MM.1S (cell line): ENCODE results near the gene ROBO2.

Experiments used
- DNase-seq: peaks from one replicate; pipeline ENCODE4 v3.0.0-alpha.2; 2015
- H2AFZ ChIP-seq: fragments of 300-600 bp; sonication (generic); 2 replicates; pipeline ENCODE4 v1.6.0; 2016; ENCODE audit warnings: antibody characterized with exemption, low read length
- H3F3A ChIP-seq: fragments of 300-600 bp; sonication (generic); 2 replicates; pipeline ENCODE4 v1.6.1; 2016; ENCODE audit warnings: mild to moderate bottlenecking, antibody characterized with exemption, low read length, moderate library complexity, mixed read lengths; ENCODE audit not compliant: insufficient read depth
- H3K27ac ChIP-seq: fragments of 300-600 bp; sonication (generic); 2 replicates; pipeline ENCODE4 v1.5.1; 2016; ENCODE audit warnings: mild to moderate bottlenecking, low read length
- H3K27me3 ChIP-seq: fragments of 300-600 bp; sonication (generic); replicated peaks from 2 replicates; pipeline ENCODE4 v1.6.0; 2016; ENCODE audit warnings: low read length; ENCODE audit not compliant: insufficient read depth
- H3K36me3 ChIP-seq: fragments of 300-600 bp; sonication (generic); replicated peaks from 2 replicates; pipeline ENCODE4 v1.6.1; 2016; ENCODE audit warnings: mild to moderate bottlenecking, low read length, mixed read lengths; ENCODE audit not compliant: insufficient read depth
- H3K4me1 ChIP-seq: fragments of 300-600 bp; sonication (generic); 2 replicates; pipeline ENCODE4 v1.6.1; 2016; ENCODE audit warnings: low read length, mixed read lengths
- H3K4me2 ChIP-seq: fragments of 300-600 bp; sonication (generic); 2 replicates; pipeline ENCODE4 v1.6.0; 2016; ENCODE audit warnings: low read depth, low read length
- H3K4me3 ChIP-seq: fragments of 300-600 bp; sonication (generic); 2 replicates; pipeline ENCODE4 v1.5.1; 2016; ENCODE audit warnings: low read length, mixed read lengths
- H3K79me2 ChIP-seq: fragments of 300-600 bp; sonication (generic); 2 replicates; pipeline ENCODE4 v1.6.1; 2016; ENCODE audit warnings: mixed run types, low read length, mixed read lengths
- H3K9ac ChIP-seq: fragments of 300-600 bp; sonication (generic); 2 replicates; pipeline ENCODE4 v1.6.1; 2016; ENCODE audit warnings: low read length, mixed read lengths
- H3K9me2 ChIP-seq: fragments of 300-600 bp; sonication (generic); replicated peaks from 2 replicates; pipeline ENCODE4 v1.6.1; 2016; ENCODE audit warnings: mild to moderate bottlenecking, low read length, mixed read lengths; ENCODE audit not compliant: insufficient read depth
- H3K9me3 ChIP-seq: fragments of 300-600 bp; sonication (generic); replicated peaks from 2 replicates; pipeline ENCODE4 v1.6.1; 2016; ENCODE audit warnings: mild to moderate bottlenecking, low read length, mixed read lengths; ENCODE audit not compliant: insufficient read depth
- H4K20me1 ChIP-seq: fragments of 300-600 bp; sonication (generic); 2 replicates; pipeline ENCODE4 v1.6.1; 2016; ENCODE audit warnings: mild to moderate bottlenecking, low read length, moderate library complexity, mixed read lengths; ENCODE audit not compliant: insufficient read depth
- EZH2 ChIP-seq: fragments of 300-600 bp; sonication (generic); optimal IDR thresholded peaks from 2 replicates; pipeline ENCODE3; 2017; ENCODE audit warnings: low read depth, mild to moderate bottlenecking, antibody characterized with exemption, low read length, mixed read lengths
- EZH2phosphoT487 ChIP-seq: fragments of 300-600 bp; sonication (generic); IDR thresholded peaks from 2 replicates; pipeline ENCODE4 v1.6.1; 2018; ENCODE audit warnings: antibody characterized with exemption, low read length
- TF ChIP-seq, protein P1 (sequence below): fragments of 300-600 bp; sonication (generic); IDR thresholded peaks from 2 replicates; pipeline ENCODE4 v1.5.1; 2016; ENCODE audit warnings: antibody characterized with exemption, low read length, mixed read lengths

Gene ROBO2

DNA sequence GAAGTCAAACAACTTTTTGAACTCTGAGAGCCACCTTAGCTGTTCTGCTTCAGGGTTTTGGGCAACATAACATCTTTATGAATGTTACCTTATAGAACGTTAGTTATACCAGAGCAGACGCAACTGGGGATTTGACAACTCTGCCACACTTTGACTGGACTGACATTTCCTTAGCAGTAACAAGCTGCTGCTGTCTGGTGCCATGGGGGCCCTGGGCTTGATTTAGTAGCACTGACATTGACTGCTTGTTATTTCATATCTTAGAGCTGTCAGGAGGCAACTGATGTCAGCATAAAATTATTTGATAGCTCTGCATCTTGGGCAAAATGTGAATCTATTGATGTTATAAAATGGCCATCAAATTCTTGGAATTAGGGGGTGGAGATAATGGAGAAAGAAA, 285.4 kb downstream of the ROBO2 start:
- H2AFZ ChIP-seq, result no peak overlapping the region
- H3K79me2 ChIP-seq, result no peaks in the 10 kb centered on the region
- H3K4me1 ChIP-seq, result no peaks in the 10 kb centered on the region
- no peaks in the 10 kb centered on the region for H3K9me3 ChIP-seq
- DNase-seq, result no peak
- H3K36me3 ChIP-seq, result no peaks in the 10 kb centered on the region
- H3K27ac ChIP-seq, result no peak overlapping the region
- TF ChIP-seq, protein P1, sequence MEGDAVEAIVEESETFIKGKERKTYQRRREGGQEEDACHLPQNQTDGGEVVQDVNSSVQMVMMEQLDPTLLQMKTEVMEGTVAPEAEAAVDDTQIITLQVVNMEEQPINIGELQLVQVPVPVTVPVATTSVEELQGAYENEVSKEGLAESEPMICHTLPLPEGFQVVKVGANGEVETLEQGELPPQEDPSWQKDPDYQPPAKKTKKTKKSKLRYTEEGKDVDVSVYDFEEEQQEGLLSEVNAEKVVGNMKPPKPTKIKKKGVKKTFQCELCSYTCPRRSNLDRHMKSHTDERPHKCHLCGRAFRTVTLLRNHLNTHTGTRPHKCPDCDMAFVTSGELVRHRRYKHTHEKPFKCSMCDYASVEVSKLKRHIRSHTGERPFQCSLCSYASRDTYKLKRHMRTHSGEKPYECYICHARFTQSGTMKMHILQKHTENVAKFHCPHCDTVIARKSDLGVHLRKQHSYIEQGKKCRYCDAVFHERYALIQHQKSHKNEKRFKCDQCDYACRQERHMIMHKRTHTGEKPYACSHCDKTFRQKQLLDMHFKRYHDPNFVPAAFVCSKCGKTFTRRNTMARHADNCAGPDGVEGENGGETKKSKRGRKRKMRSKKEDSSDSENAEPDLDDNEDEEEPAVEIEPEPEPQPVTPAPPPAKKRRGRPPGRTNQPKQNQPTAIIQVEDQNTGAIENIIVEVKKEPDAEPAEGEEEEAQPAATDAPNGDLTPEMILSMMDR, result no peak
- TF ChIP-seq EZH2, result no peak
- TF ChIP-seq EZH2phosphoT487, result no peak
- H3K9me2 ChIP-seq, result no peaks in the 10 kb centered on the region
- no peaks in the 10 kb centered on the region for H4K20me1 ChIP-seq
- H3K27me3 ChIP-seq, result no peaks in the 10 kb centered on the region
- H3K4me3 ChIP-seq, result no peak overlapping the region
- no peak overlapping the region for H3K4me2 ChIP-seq
- H3K9ac ChIP-seq, result no peak overlapping the region
- H3F3A ChIP-seq, result no peaks in the 10 kb centered on the region

DNA sequence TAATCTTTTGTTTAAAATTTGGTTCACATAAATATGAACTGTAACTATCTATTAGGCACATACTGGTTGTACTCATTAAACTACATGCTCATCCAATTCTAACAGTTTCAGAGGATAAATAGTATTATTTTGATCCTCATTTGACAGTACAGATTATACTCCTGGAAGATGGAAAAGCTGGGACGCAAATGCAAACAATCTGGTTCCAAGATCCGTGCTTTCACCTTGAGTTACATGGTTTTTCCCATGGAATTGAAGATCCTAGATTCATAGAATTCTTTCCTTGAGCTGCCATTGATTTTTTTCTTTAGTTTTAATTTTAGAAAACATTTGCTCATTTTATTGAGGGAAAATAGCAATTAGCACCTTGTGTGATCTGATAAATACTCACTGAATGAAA, 285.8 kb downstream of the ROBO2 start:
- Histone ChIP-seq H3K4me1 (no peaks in the 10 kb centered on the region), H2AFZ (no peak overlapping the region), H3K27ac (no peak overlapping the region), H4K20me1 (no peaks in the 10 kb centered on the region), H3K9me2 (no peaks in the 10 kb centered on the region), H3K9ac (no peak overlapping the region), H3K36me3 (no peaks in the 10 kb centered on the region), H3F3A (no peaks in the 10 kb centered on the region), H3K9me3 (no peaks in the 10 kb centered on the region), H3K4me2 (no peak overlapping the region), H3K27me3 (no peaks in the 10 kb centered on the region), H3K79me2 (no peaks in the 10 kb centered on the region), H3K4me3 (no peak overlapping the region)
- DNase-seq, result no peak
- TF ChIP-seq, protein P1, result no peak
- TF ChIP-seq EZH2phosphoT487, result no peak
- TF ChIP-seq EZH2, result no peak

DNA sequence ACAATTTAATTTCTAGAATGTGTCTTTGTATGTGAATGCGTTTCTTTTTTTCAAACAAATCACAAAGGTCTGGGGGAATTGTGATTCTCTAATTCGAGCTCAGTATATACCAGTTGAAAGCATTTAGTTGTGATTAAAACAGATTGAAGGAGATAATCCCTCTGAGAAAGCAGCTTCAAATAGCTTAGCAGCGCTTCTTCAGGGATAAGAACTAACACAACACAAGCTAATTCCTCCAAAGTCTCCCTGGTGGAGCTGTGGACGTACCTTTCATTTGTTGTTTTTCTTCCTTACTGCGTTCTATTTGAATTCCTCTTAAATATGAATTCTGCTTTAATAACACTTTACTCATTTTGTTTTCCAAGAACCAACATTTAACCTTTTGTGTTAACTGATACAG, 286.7 kb downstream of the ROBO2 start:
- DNase-seq, result no peak
- Histone ChIP-seq H3K36me3 (no peaks in the 10 kb centered on the region), H3K9ac (no peak overlapping the region), H3K9me3 (no peaks in the 10 kb centered on the region), H3K9me2 (no peaks in the 10 kb centered on the region), H3K4me2 (no peak overlapping the region), H3K27ac (no peak overlapping the region), H4K20me1 (no peaks in the 10 kb centered on the region), H3K4me1 (no peaks in the 10 kb centered on the region), H3F3A (no peaks in the 10 kb centered on the region), H3K27me3 (no peaks in the 10 kb centered on the region), H2AFZ (no peak overlapping the region), H3K79me2 (no peaks in the 10 kb centered on the region), H3K4me3 (no peak overlapping the region)
- no peak for TF ChIP-seq EZH2phosphoT487
- no peak for TF ChIP-seq EZH2
- TF ChIP-seq, protein P1, result no peak
